ENCODE data around the gene SQSTM1. TPM values are rescaled to one million over a fixed set of nuclear protein-coding genes. Genes with fewer than 3 reads are reported as not detected.
A peak's percentile ranks its signal among the peaks of the same experiment; 100 is the strongest.

The SQSTM1 gene
- total and polyA plus RNA-seq, 9 of the 15 experiments (the other 6 are each of a cell fraction or from before 2014, with no cell fraction given) = 5.6 to 148 (median 64.0) TPM

DNA sequence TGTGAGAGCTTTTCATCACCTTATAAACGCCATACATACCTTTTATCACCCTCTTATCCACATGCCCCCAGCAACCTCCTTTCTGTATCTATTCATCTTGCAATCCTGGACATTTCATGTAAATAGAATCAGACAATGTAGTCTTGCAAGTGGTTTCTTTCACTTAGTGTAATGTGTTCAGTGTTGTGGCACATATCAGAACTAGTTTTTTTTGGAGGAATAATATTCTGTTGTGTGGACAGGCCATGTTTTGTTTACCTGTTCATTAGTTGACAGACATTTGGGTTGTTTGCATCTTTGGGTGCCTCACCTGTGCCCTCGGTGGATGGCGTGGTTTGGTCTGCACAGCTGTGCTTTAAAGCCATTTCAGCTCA is 1.3 kb downstream of the SQSTM1 start (continued):
- TF ChIP-seq, protein P1, sequence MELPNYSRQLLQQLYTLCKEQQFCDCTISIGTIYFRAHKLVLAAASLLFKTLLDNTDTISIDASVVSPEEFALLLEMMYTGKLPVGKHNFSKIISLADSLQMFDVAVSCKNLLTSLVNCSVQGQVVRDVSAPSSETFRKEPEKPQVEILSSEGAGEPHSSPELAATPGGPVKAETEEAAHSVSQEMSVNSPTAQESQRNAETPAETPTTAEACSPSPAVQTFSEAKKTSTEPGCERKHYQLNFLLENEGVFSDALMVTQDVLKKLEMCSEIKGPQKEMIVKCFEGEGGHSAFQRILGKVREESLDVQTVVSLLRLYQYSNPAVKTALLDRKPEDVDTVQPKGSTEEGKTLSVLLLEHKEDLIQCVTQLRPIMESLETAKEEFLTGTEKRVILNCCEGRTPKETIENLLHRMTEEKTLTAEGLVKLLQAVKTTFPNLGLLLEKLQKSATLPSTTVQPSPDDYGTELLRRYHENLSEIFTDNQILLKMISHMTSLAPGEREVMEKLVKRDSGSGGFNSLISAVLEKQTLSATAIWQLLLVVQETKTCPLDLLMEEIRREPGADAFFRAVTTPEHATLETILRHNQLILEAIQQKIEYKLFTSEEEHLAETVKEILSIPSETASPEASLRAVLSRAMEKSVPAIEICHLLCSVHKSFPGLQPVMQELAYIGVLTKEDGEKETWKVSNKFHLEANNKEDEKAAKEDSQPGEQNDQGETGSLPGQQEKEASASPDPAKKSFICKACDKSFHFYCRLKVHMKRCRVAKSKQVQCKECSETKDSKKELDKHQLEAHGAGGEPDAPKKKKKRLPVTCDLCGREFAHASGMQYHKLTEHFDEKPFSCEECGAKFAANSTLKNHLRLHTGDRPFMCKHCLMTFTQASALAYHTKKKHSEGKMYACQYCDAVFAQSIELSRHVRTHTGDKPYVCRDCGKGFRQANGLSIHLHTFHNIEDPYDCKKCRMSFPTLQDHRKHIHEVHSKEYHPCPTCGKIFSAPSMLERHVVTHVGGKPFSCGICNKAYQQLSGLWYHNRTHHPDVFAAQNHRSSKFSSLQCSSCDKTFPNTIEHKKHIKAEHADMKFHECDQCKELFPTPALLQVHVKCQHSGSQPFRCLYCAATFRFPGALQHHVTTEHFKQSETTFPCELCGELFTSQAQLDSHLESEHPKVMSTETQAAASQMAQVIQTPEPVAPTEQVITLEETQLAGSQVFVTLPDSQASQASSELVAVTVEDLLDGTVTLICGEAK (IDR thresholded peaks at IDR 0.05) = 0 out of 2 replicates have a peak, but pooled peaks have one; percentile 26
- TF ChIP-seq, protein P1 (CRISPR knock-in tag; IDR thresholded peaks at IDR 0.05) = no peak
- 0 out of 2 replicates have a peak, but pooled peaks have one; percentile 51 for TF ChIP-seq POLR2AphosphoS2 (IDR thresholded peaks at IDR 0.05; ENCODE audit: low read length)
- TF ChIP-seq KLF6 (CRISPR knock-in tag; IDR thresholded peaks at IDR 0.05; ENCODE audit: borderline replicate concordance) = no peak
- TF ChIP-seq, protein P2, sequence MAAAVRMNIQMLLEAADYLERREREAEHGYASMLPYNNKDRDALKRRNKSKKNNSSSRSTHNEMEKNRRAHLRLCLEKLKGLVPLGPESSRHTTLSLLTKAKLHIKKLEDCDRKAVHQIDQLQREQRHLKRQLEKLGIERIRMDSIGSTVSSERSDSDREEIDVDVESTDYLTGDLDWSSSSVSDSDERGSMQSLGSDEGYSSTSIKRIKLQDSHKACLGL (CRISPR knock-in tag; IDR thresholded peaks at IDR 0.05; ENCODE audit: borderline replicate concordance, poor library complexity, severe bottlenecking) = no peak
- TF ChIP-seq SAP30 (IDR thresholded peaks at IDR 0.05; ENCODE audit: borderline replicate concordance, insufficient read depth, low read depth, low read length, poor library complexity, severe bottlenecking) = no peak
- TF ChIP-seq ZNF146 (CRISPR knock-in tag; IDR thresholded peaks at IDR 0.05; ENCODE audit: unreplicated experiment) = no peak
- no peak for TF ChIP-seq MTA3 (IDR thresholded peaks at IDR 0.05; ENCODE audit: borderline replicate concordance)
- no peak for TF ChIP-seq ZBED1 (IDR thresholded peaks at IDR 0.05)
- TF ChIP-seq ZNF140 (CRISPR knock-in tag; IDR thresholded peaks at IDR 0.05) = no peak
- TF ChIP-seq FOXK1 (CRISPR knock-in tag; IDR thresholded peaks at IDR 0.05; ENCODE audit: borderline replicate concordance) = no peak
- no peak for TF ChIP-seq ETV6 (IDR thresholded peaks at IDR 0.05; ENCODE audit: borderline replicate concordance in 1 of 2, low read depth in 2 of 2, low read length in 1 of 2)
- TF ChIP-seq ETV6 (CRISPR knock-in tag; IDR thresholded peaks at IDR 0.05; ENCODE audit: borderline replicate concordance) = no peak
- TF ChIP-seq SMARCE1 (IDR thresholded peaks at IDR 0.05) = no peak
- TF ChIP-seq TAL1 (IDR thresholded peaks at IDR 0.05) = no peak
- no peak for TF ChIP-seq BRD9 (IDR thresholded peaks at IDR 0.05; ENCODE audit: low read depth, partially characterized antibody)
- no peak for TF ChIP-seq SOX6 (IDR thresholded peaks at IDR 0.05)
- TF ChIP-seq CHD2 (IDR thresholded peaks at IDR 0.05; ENCODE audit: low read depth, low read length) = no peak
- TF ChIP-seq POLR2A (conservative IDR thresholded peaks at IDR 0.05) = peak; percentile 22; the same call in 1 of the 2 replicates
- no peak for TF ChIP-seq SNIP1 (IDR thresholded peaks at IDR 0.05; ENCODE audit: low read depth)
- no peak for TF ChIP-seq PRPF4 (IDR thresholded peaks at IDR 0.05; ENCODE audit: insufficient read depth, low read depth, low read length, poor library complexity, severe bottlenecking)

Measured in K562 (cell line).